ENCODE results near the gene RGMA.

DNA sequence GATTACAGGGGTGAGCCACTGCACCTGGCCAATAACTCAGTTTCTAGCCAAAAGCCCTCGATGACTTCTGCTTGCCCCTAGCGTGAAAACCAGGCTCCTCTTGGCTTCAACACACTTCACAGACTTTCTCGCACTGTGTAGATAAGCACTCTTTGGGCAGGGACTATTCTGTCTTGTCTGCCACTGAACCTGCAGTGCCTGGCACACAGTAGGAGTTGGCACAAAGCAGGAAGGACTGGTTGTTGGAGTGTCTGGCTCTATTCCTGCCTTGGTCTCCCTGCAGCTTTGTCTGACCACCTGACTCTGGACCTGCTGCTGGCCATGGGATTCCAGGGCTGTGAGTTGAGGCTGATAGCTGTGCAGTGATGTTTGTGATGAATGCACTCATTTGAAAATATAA, 46.4 kb upstream of the RGMA start:
- TF ChIP-seq, protein P1, sequence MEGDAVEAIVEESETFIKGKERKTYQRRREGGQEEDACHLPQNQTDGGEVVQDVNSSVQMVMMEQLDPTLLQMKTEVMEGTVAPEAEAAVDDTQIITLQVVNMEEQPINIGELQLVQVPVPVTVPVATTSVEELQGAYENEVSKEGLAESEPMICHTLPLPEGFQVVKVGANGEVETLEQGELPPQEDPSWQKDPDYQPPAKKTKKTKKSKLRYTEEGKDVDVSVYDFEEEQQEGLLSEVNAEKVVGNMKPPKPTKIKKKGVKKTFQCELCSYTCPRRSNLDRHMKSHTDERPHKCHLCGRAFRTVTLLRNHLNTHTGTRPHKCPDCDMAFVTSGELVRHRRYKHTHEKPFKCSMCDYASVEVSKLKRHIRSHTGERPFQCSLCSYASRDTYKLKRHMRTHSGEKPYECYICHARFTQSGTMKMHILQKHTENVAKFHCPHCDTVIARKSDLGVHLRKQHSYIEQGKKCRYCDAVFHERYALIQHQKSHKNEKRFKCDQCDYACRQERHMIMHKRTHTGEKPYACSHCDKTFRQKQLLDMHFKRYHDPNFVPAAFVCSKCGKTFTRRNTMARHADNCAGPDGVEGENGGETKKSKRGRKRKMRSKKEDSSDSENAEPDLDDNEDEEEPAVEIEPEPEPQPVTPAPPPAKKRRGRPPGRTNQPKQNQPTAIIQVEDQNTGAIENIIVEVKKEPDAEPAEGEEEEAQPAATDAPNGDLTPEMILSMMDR (conservative IDR thresholded peaks at IDR 0.05; ENCODE audit: low read depth, low read length) = no peak
- TF ChIP-seq EZH2phosphoT487 (IDR thresholded peaks at IDR 0.05; ENCODE audit: borderline replicate concordance, low read length) = no peak
- no peak for TF ChIP-seq EZH2 (IDR thresholded peaks at IDR 0.05; ENCODE audit: low read length, unreplicated experiment)

Data from PC-3 (cell line).